Frontal cortex (tissue), 4 donors: ENCODE measurements around the gene TCF23. TPM values are rescaled to one million over a fixed set of nuclear protein-coding genes. Genes with fewer than 3 reads are reported as not detected.
"Not testable (repeated sequence)": the region's sequence is repeated elsewhere in the genome, so short reads cannot be mapped to it uniquely, and the experiment has no call there.

ENCODE experiments used
- DNase-seq, 2 donors: peaks; one replicate each; pipeline ENCODE4 v3.0.0; 2012; ENCODE audit warnings: low spot score in 2 of 2
- FAIRE-seq: peaks from 2 replicates; lab custom pipeline; 2012; peaks lifted over from hg19 to GRCh38; lab: Jason Lieb, UNC
- total RNA-seq: library from RNA; depleted of rRNA; stranded (reverse); fragments of >200 nt; gene quantifications from one replicate; pipeline ENCODE4 v1.2.3, GENCODE V29; 2014
- donor health status: control.
- donor health status: control.
- donor health status: control.

TCF23 gene
- total RNA-seq, 1 donor from 2014 or later, result not detected

GRCh38 chr2:27152102-27152795 is 3.4 kb downstream of the TCF23 start:
- FAIRE-seq, result no peak
- DNase-seq, result no peak

- no peak for DNase-seq
Measured at GRCh38 chr2:27152796-27153464, 4.1 kb downstream of the TCF23 start.

GRCh38 chr2:27154488-27154887 is 5.7 kb downstream of the TCF23 start:
- FAIRE-seq (no peak), DNase-seq (no peak)

More at GRCh38 chr2:27152796-27153464, 4.1 kb downstream of the TCF23 start:
- FAIRE-seq, result no peak

- no peak for DNase-seq
- FAIRE-seq, result no peak
Measured at GRCh38 chr2:27155069-27155520, 6.3 kb downstream of the TCF23 start.

GRCh38 chr2:27158468-27158867 is 9.7 kb downstream of the TCF23 start:
- FAIRE-seq, result no peak
- DNase-seq, result no peak

GRCh38 chr2:27159271-27159670 is 10.5 kb downstream of the TCF23 start:
- no peak for FAIRE-seq
- no peak for DNase-seq

- DNase-seq (no peak), FAIRE-seq (no peak)
Measured at GRCh38 chr2:27160191-27160590, 11.4 kb downstream of the TCF23 start.

GRCh38 chr2:27162151-27163121 is 13.6 kb downstream of the TCF23 start:
- FAIRE-seq, result no peak

GRCh38 chr2:27164960-27165763 is 16.4 kb downstream of the TCF23 start:
- DNase-seq (no peak), FAIRE-seq (no peak)

More at GRCh38 chr2:27162151-27163121, 13.6 kb downstream of the TCF23 start:
- no peak for DNase-seq

- FAIRE-seq (no peak), DNase-seq (no peak)
Measured at GRCh38 chr2:27170581-27171337, 22.0 kb downstream of the TCF23 start.

GRCh38 chr2:27171351-27171848 is 22.6 kb downstream of the TCF23 start:
- DNase-seq (no peak), FAIRE-seq (no peak)

GRCh38 chr2:27174638-27175037 is 25.8 kb downstream of the TCF23 start:
- no peak for DNase-seq
- no peak for FAIRE-seq

GRCh38 chr2:27175330-27175729 is 26.5 kb downstream of the TCF23 start:
- DNase-seq, result no peak
- no peak for FAIRE-seq

- not testable (repeated sequence) for FAIRE-seq, DNase-seq
Measured at GRCh38 chr2:27175781-27176180, 27.0 kb downstream of the TCF23 start.

GRCh38 chr2:27177441-27178351 is 28.9 kb downstream of the TCF23 start:
- no peak for DNase-seq
- no peak for FAIRE-seq

- no peak for FAIRE-seq
- DNase-seq, result no peak
Measured at GRCh38 chr2:27178469-27178868, 29.7 kb downstream of the TCF23 start.

- DNase-seq (no peak), FAIRE-seq (no peak)
Measured at GRCh38 chr2:27179344-27180000, 30.7 kb downstream of the TCF23 start.
